CD14-positive monocyte (primary cell): Measurements from ENCODE around the gene CDH2. TPM values are rescaled to one million over a fixed set of nuclear protein-coding genes. Genes with fewer than 3 reads are reported as not detected.

ENCODE experiments used
- DNase-seq, 3 donors: peaks; one replicate each; pipeline ENCODE4 v3.0.0-alpha.2; 2011 to 2022
- H2AFZ ChIP-seq: 2 replicates; pipeline ENCODE4 v1.6.0; 2012; ENCODE audit warnings: mild to moderate bottlenecking, low read depth, low read length, inconsistent platforms; ENCODE audit not compliant: insufficient read depth, poor library complexity, severe bottlenecking
- H3K27ac ChIP-seq, 2 donors: 1 replicate in 1 of 2; 2 replicates in 1 of 2; pipeline ENCODE4 v1.5.1; 2012 to 2013; ENCODE audit warnings: low read length in 2 of 2, control low read depth in 1 of 2, inconsistent platforms in 1 of 2, low read depth in 1 of 2, mild to moderate bottlenecking in 1 of 2
- H3K27me3 ChIP-seq, 2 donors: one replicate each; pipeline versions ENCODE4 v1.6.0 to v1.6.1; 2011 to 2013; ENCODE audit warnings: low read length in 2 of 2; ENCODE audit not compliant: control insufficient read depth in 2 of 2, insufficient read depth in 2 of 2
- H3K36me3 ChIP-seq, 2 donors: replicated peaks in 1 of 2; 1 replicate in 1 of 2; 2 replicates in 1 of 2; pipeline versions ENCODE4 v1.5.1 to v1.6.1; 2012 to 2013; ENCODE audit warnings: low read length in 2 of 2, control low read depth in 1 of 2, inconsistent platforms in 1 of 2, mild to moderate bottlenecking in 1 of 2; ENCODE audit not compliant: insufficient read depth in 2 of 2, control insufficient read depth in 1 of 2
- H3K4me1 ChIP-seq, 2 donors: 1 replicate in 1 of 2; 2 replicates in 1 of 2; pipeline versions ENCODE4 v1.5.1 to v1.6.1; 2012 to 2013; ENCODE audit warnings: low read length in 2 of 2, control low read depth in 1 of 2, inconsistent platforms in 1 of 2, mild to moderate bottlenecking in 1 of 2, moderate library complexity in 1 of 2; ENCODE audit not compliant: insufficient read depth in 2 of 2, control insufficient read depth in 1 of 2
- H3K4me2 ChIP-seq: replicated peaks from 2 replicates; pipeline ENCODE3; 2012; ENCODE audit warnings: low read length, moderate library complexity, mild to moderate bottlenecking; ENCODE audit not compliant: poor library complexity, severe bottlenecking; ENCODE audit errors: extremely low read depth
- H3K4me3 ChIP-seq, 3 experiments: fragments of 200-600 bp in 1 of 3; sonication (generic) in 1 of 3; replicated peaks in 1 of 3; 1 replicate in 2 of 3; 2 replicates in 1 of 3; pipeline ENCODE4 v1.5.1; 2011 to 2013; ENCODE audit warnings: low read length in 3 of 3, mild to moderate bottlenecking in 3 of 3, control low read depth in 2 of 3, low read depth in 2 of 3, inconsistent platforms in 1 of 3, moderate library complexity in 1 of 3
- H3K79me2 ChIP-seq: 2 replicates; pipeline ENCODE4 v1.6.0; 2012; ENCODE audit warnings: mild to moderate bottlenecking, control low read depth, inconsistent platforms, low read length, moderate library complexity; ENCODE audit not compliant: insufficient read depth
- H3K9ac ChIP-seq: 2 replicates; pipeline ENCODE4 v1.6.0; 2017; ENCODE audit warnings: low read length, mild to moderate bottlenecking; ENCODE audit not compliant: insufficient read depth, poor library complexity, severe bottlenecking
- H3K9me3 ChIP-seq, 2 donors: replicated peaks in 1 of 2; 1 replicate in 1 of 2; 2 replicates in 1 of 2; pipeline versions ENCODE4 v1.5.1 to v1.6.1; 2012 to 2013; ENCODE audit warnings: low read length in 2 of 2, control low read depth in 1 of 2; ENCODE audit not compliant: control insufficient read depth in 1 of 2, insufficient read depth in 1 of 2
- H4K20me1 ChIP-seq: 2 replicates; pipeline ENCODE4 v1.6.0; 2012; ENCODE audit warnings: mild to moderate bottlenecking, low read length, control low read depth, moderate library complexity; ENCODE audit not compliant: insufficient read depth
- H3K27ac Mint-ChIP-seq, 7 donors: one replicate each; pipeline ENCODE4 v1.8.0; 2020; ENCODE audit warnings: mild to moderate bottlenecking in 7 of 7, mixed read lengths in 7 of 7, moderate library complexity in 6 of 7, inconsistent platforms in 2 of 7
- H3K27me3 Mint-ChIP-seq, 3 donors: one replicate each; pipeline ENCODE4 v1.8.0; 2021 to 2022; ENCODE audit warnings: low read depth in 3 of 3, mild to moderate bottlenecking in 3 of 3, mixed read lengths in 3 of 3, moderate library complexity in 3 of 3, inconsistent platforms in 1 of 3
- H3K36me3 Mint-ChIP-seq, 2 donors: one replicate each; pipeline ENCODE4 v1.8.0; 2020; ENCODE audit warnings: mixed read lengths in 2 of 2, inconsistent platforms in 1 of 2, mild to moderate bottlenecking in 1 of 2
- H3K4me1 Mint-ChIP-seq: one replicate; pipeline ENCODE4 v1.8.0; 2020; ENCODE audit warnings: mild to moderate bottlenecking, mixed read lengths
- H3K4me3 Mint-ChIP-seq, 2 donors: one replicate each; pipeline ENCODE4 v1.8.0; 2020; ENCODE audit warnings: mild to moderate bottlenecking in 2 of 2, mixed read lengths in 2 of 2, moderate library complexity in 1 of 2
- H3K9me3 Mint-ChIP-seq, 7 donors: one replicate each; pipeline ENCODE4 v1.8.0; 2020 to 2022; ENCODE audit warnings: mixed read lengths in 7 of 7, mild to moderate bottlenecking in 6 of 7, moderate library complexity in 6 of 7, inconsistent platforms in 2 of 7
- WGBS: methylation state at CpG from one replicate; pipeline ENCODE4 v1.1.5; 2013; ENCODE audit warnings: missing lambda C conversion rate; ENCODE audit not compliant: insufficient coverage; 5-methylcytosine and 5-hydroxymethylcytosine counted together
- intact Hi-C, 2 donors: fragments of 100-400 bp; cut with micrococcal nuclease; formaldehyde crosslinking; loops; one replicate each; pipeline versions ENCODE4 v1.15.0 to v1.15.1; 2023
- polyA plus RNA-seq, 3 donors: library from polyadenylated mRNA; depleted of rRNA in 1 of 3; unstranded in 2 of 3; stranded (reverse) in 1 of 3; fragments of 300-500 nt in 2 of 3; fragments of >200 nt in 1 of 3; fragmentation: Illumina TruSeq in 2 of 3; gene quantifications; 1 replicate in 2 of 3; 2 replicates in 1 of 3; pipeline ENCODE4 v1.2.3, GENCODE V29; 2012 to 2021
- TF ChIP-seq, protein P1 (sequence below): fragments of 200-600 bp; IDR thresholded peaks from one replicate; pipeline ENCODE4 v1.8.0; 2022; ENCODE audit warnings: antibody characterized with exemption, mild to moderate bottlenecking

CDH2 gene
- polyA plus RNA-seq, 3 donors, result 0.03 to 0.32 (median 0.08) TPM

- no peaks in the 10 kb centered on the region for H3K27me3 ChIP-seq
- Mint-ChIP-seq H3K4me3 (no peak overlapping the region), H3K27ac (no peak overlapping the region), H3K4me1 (no peaks in the 10 kb centered on the region), H3K9me3 (peaks cover 0 to 2% (median 0%) of the 10 kb centered on the region in 7 donors), H3K27me3 (peaks cover 0 to 1% (median 0%) of the 10 kb centered on the region in 3 donors), H3K36me3 (no peaks in the 10 kb centered on the region)
- H2AFZ ChIP-seq, result no peak overlapping the region
- no peaks in the 10 kb centered on the region for H3K9me3 ChIP-seq
- no peak overlapping the region for H3K27ac ChIP-seq
- DNase-seq, result no peak
- no peak overlapping the region for H3K9ac ChIP-seq
- H3K4me2 ChIP-seq, result no peak overlapping the region
- H3K79me2 ChIP-seq, result no peaks in the 10 kb centered on the region
- intact Hi-C loops, result no loop called here
- no peaks in the 10 kb centered on the region for H4K20me1 ChIP-seq
- no peaks in the 10 kb centered on the region for H3K4me1 ChIP-seq
- TF ChIP-seq, protein P1, sequence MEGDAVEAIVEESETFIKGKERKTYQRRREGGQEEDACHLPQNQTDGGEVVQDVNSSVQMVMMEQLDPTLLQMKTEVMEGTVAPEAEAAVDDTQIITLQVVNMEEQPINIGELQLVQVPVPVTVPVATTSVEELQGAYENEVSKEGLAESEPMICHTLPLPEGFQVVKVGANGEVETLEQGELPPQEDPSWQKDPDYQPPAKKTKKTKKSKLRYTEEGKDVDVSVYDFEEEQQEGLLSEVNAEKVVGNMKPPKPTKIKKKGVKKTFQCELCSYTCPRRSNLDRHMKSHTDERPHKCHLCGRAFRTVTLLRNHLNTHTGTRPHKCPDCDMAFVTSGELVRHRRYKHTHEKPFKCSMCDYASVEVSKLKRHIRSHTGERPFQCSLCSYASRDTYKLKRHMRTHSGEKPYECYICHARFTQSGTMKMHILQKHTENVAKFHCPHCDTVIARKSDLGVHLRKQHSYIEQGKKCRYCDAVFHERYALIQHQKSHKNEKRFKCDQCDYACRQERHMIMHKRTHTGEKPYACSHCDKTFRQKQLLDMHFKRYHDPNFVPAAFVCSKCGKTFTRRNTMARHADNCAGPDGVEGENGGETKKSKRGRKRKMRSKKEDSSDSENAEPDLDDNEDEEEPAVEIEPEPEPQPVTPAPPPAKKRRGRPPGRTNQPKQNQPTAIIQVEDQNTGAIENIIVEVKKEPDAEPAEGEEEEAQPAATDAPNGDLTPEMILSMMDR, result no peak
- no peaks in the 10 kb centered on the region for H3K36me3 ChIP-seq
- WGBS, result 60% methylated on average over 1 of the region's 2 CpGs
- H3K4me3 ChIP-seq, result no peak overlapping the region
Observed at GRCh38 chr18:28163201-28163775, 13.6 kb downstream of the CDH2 start.

DNA sequence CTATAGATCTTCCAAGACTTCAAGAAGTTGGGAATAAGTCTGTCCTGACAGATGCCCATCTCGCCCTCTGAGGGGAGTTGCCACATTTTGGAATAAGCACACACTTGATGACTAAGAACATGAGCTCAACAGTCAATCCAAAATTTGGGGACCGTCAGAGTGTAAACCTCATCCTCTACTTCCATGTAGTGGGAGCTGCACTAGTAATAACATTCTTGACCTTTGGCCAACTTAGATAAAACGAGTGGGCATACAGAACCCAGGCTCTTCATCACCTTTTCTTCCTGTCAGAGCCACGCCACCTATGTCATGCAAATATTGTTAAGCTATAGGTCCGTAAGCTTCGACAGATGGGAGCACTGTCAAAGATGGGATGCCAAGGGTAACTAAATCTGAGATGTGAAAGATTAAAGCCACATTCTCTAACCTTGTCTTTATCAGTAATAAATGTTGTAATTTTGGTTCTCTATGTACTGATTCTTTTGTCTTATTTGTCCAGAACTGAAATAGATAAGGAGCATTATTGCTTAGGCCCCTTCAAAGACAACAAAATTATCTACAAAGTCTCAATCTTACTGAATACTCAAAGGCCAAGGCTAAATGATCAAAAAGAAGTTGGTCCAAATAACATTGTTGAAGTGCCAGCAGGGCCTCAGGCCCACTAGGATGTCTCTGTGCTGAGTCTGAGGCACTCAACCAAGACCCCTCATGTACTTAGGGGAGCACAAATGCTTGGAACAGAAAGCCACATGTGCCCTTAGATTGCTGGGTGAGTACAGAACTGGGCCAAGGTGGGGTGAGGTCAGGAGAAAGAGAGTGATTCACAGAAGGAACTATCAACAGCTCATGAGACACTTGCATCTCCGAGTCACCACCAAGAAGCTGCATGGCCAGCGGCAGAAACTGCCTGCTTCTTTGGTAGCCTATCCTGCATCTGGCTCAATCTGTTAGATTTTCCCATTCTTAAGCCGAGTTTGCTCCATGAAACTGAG is 15.0 kb downstream of the CDH2 start:
- H3K27ac Mint-ChIP-seq, result no peak overlapping the region
- 97% methylated on average over 3 of the region's 9 CpGs for WGBS
- Histone ChIP-seq H3K4me3 (no peak overlapping the region), H3K9me3 (no peaks in the 10 kb centered on the region), H3K79me2 (no peaks in the 10 kb centered on the region), H3K4me2 (no peak overlapping the region), H2AFZ (no peak overlapping the region), H3K27ac (no peak overlapping the region), H3K4me1 (no peaks in the 10 kb centered on the region), H3K27me3 (no peaks in the 10 kb centered on the region), H3K9ac (no peak overlapping the region), H4K20me1 (no peaks in the 10 kb centered on the region), H3K36me3 (no peaks in the 10 kb centered on the region)
- H3K4me3 Mint-ChIP-seq, result no peak overlapping the region
- DNase-seq, result no peak
- no peaks in the 10 kb centered on the region for H3K36me3 Mint-ChIP-seq
- H3K4me1 Mint-ChIP-seq, result no peaks in the 10 kb centered on the region
- TF ChIP-seq, protein P1, result no peak
- peaks cover 0 to 2% (median 0%) of the 10 kb centered on the region in 7 donors for H3K9me3 Mint-ChIP-seq
- intact Hi-C loops, result no loop called here
- peaks cover 0 to 1% (median 0%) of the 10 kb centered on the region in 3 donors for H3K27me3 Mint-ChIP-seq
